ENCODE results near the gene PPM1J.

PPM1J gene

GRCh38 chr1:112686417-112686816 is 28.7 kb downstream of the PPM1J start:
- DNase-seq = no peak

GRCh38 chr1:112685913-112686312 is 29.2 kb downstream of the PPM1J start:
- no peak for DNase-seq

GRCh38 chr1:112678605-112679004 is 36.5 kb downstream of the PPM1J start:
- no peak for DNase-seq

- DNase-seq = no peak
Measured at GRCh38 chr1:112677501-112677900, 37.6 kb downstream of the PPM1J start.

- DNase-seq = no peak
Measured at GRCh38 chr1:112676543-112676942, 38.6 kb downstream of the PPM1J start.

GRCh38 chr1:112675728-112676381 is 39.3 kb downstream of the PPM1J start:
- no peak for DNase-seq

GRCh38 chr1:112674986-112675727 is 40.0 kb downstream of the PPM1J start:
- no peak for DNase-seq

GRCh38 chr1:112674440-112674985 is 40.6 kb downstream of the PPM1J start, which contains the start of gene MOV10:
Gene MOV10 (plus strand): TSS chr1:112674659. CDS start chr1:112674913, 254 bp downstream.
- DNase-seq = peak; percentile 47

GRCh38 chr1:112673592-112674439 is 41.3 kb downstream of the PPM1J start:
- DNase-seq = peak; percentile 46

- DNase-seq = no peak
Measured at GRCh38 chr1:112672842-112673241, 42.3 kb downstream of the PPM1J start.

GRCh38 chr1:112672009-112672408 is 43.1 kb downstream of the PPM1J start:
- DNase-seq = no peak

GRCh38 chr1:112666946-112667345 is 48.2 kb downstream of the PPM1J start:
- DNase-seq = no peak

GRCh38 chr1:112665857-112666256 is 49.3 kb downstream of the PPM1J start:
- no peak for DNase-seq

Data from DMS 273 treated with DMSO at 0.1 percent for 48 hours (cell line).